Measurements from ENCODE around the gene ZBTB20.

ZBTB20 gene

DNA sequence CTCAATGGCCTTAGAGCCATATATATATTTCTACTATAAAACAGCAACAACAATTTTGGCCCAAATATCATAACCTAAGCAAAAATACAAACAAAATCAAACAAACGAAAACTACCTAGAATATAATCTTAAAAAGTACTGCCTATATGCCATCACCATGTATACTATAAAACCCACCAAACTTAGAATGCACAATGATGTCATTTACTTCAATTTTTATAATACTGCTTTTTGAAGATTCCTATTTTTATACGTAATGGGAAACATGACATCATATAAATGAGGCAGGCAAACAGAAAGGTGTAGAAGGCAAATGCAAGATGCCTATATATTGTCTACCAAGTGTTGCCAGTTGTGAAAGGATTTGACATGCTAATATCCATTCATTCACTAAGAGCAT, 550.9 kb downstream of the ZBTB20 start:
- H3K4me3 ChIP-seq (ENCODE audit: low read depth, low read length) = no peak overlapping the region
- H3K4me1 ChIP-seq = no peaks in the 10 kb centered on the region
- TF ChIP-seq CTCF (IDR thresholded peaks at IDR 0.05; ENCODE audit: low read depth, low read length) = no peak
- no peaks in the 10 kb centered on the region for H3K36me3 ChIP-seq
- DNase-seq = no peak
- no peaks in the 10 kb centered on the region for H3K27me3 ChIP-seq
- no peaks in the 10 kb centered on the region for H3K9me3 ChIP-seq

- H3K9me3 ChIP-seq = no peaks in the 10 kb centered on the region
- H3K4me1 ChIP-seq = no peaks in the 10 kb centered on the region
- TF ChIP-seq CTCF (IDR thresholded peaks at IDR 0.05; ENCODE audit: low read depth, low read length) = no peak
- no peak overlapping the region for H3K4me3 ChIP-seq (ENCODE audit: low read depth, low read length)
- no peaks in the 10 kb centered on the region for H3K36me3 ChIP-seq
- no peak for DNase-seq
- H3K27me3 ChIP-seq = no peaks in the 10 kb centered on the region
These were observed 551.5 kb downstream of the ZBTB20 start for GRCh38 chr3:114595522-114596028.

GRCh38 chr3:114590309-114591047, 556.6 kb downstream of the ZBTB20 start:
- Histone ChIP-seq H3K4me3 (ENCODE audit: low read depth, low read length) (no peak overlapping the region), H3K36me3 (no peaks in the 10 kb centered on the region), H3K27me3 (no peaks in the 10 kb centered on the region), H3K9me3 (no peaks in the 10 kb centered on the region), H3K4me1 (no peaks in the 10 kb centered on the region)
- DNase-seq = no peak
- no peak for TF ChIP-seq CTCF (IDR thresholded peaks at IDR 0.05; ENCODE audit: low read depth, low read length)

GRCh38 chr3:114587986-114588385, 559.1 kb downstream of the ZBTB20 start:
- no peaks in the 10 kb centered on the region for H3K9me3 ChIP-seq
- no peak for DNase-seq
- no peaks in the 10 kb centered on the region for H3K4me1 ChIP-seq
- H3K4me3 ChIP-seq (ENCODE audit: low read depth, low read length) = no peak overlapping the region
- TF ChIP-seq CTCF (IDR thresholded peaks at IDR 0.05; ENCODE audit: low read depth, low read length) = no peak
- no peaks in the 10 kb centered on the region for H3K27me3 ChIP-seq
- no peaks in the 10 kb centered on the region for H3K36me3 ChIP-seq

- no peaks in the 10 kb centered on the region for H3K9me3 ChIP-seq
- no peaks in the 10 kb centered on the region for H3K36me3 ChIP-seq
- H3K4me3 ChIP-seq (ENCODE audit: low read depth, low read length) = no peak overlapping the region
- no peaks in the 10 kb centered on the region for H3K4me1 ChIP-seq
- no peak for TF ChIP-seq CTCF (IDR thresholded peaks at IDR 0.05; ENCODE audit: low read depth, low read length)
- no peak for DNase-seq
- H3K27me3 ChIP-seq = no peaks in the 10 kb centered on the region
These were observed 561.0 kb downstream of the ZBTB20 start for GRCh38 chr3:114586119-114586518.

GRCh38 chr3:114585687-114586086, 561.4 kb downstream of the ZBTB20 start:
- H3K36me3 ChIP-seq = no peaks in the 10 kb centered on the region
- DNase-seq = no peak
- H3K4me3 ChIP-seq (ENCODE audit: low read depth, low read length) = no peak overlapping the region
- no peaks in the 10 kb centered on the region for H3K27me3 ChIP-seq
- no peak for TF ChIP-seq CTCF (IDR thresholded peaks at IDR 0.05; ENCODE audit: low read depth, low read length)
- H3K4me1 ChIP-seq = no peaks in the 10 kb centered on the region
- H3K9me3 ChIP-seq = no peaks in the 10 kb centered on the region
